ENCODE measurements around the gene CALN1. TPM values are rescaled to one million over a fixed set of nuclear protein-coding genes. Genes with fewer than 3 reads are reported as not detected.
"Not testable (repeated sequence)": the region's sequence is repeated elsewhere in the genome, so short reads cannot be mapped to it uniquely, and the experiment has no call there.

CALN1 gene
- total RNA-seq, 2 donors from 2014 or later, result 1.1 to 1.2 TPM

DNA sequence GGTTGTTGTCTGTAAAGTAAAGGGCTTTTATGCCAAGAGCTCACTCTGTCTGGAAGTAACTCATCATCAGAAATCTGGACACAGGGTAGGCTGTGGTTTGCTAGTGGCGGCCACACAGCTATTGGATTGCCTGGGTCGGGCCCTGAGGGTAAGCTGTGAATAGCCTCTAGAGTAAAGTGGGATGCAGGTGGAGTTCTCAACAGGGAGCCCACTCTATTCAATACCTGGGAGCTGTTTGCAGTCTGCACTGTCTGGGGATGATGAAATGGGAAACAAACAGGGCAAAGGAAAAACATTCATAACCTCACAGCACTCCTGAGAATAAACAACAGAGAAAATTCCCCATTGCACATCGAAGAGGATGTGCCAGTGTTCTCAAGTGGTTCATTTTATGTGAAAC lies 582.6 kb downstream of the CALN1 start:
- intact Hi-C loops (cut with DNase I), result no loop called here
- H3K4me1 ChIP-seq (replicated peaks), result no peaks in the 10 kb centered on the region
- 67% methylated on average over 3 of the region's 3 CpGs for WGBS
- no peaks in the 10 kb centered on the region for H3K36me3 ChIP-seq
- H3K9me3 ChIP-seq, result no peaks in the 10 kb centered on the region
- no peak for DNase-seq (ENCODE audit: low spot score)
- no peaks in the 10 kb centered on the region for H3K27me3 ChIP-seq (replicated peaks; ENCODE audit: insufficient read depth)
- TF ChIP-seq POLR2AphosphoS5 (IDR thresholded peaks at IDR 0.05) (no peak), POLR2A (IDR thresholded peaks at IDR 0.05) (no peak)
- TF ChIP-seq, protein P1, sequence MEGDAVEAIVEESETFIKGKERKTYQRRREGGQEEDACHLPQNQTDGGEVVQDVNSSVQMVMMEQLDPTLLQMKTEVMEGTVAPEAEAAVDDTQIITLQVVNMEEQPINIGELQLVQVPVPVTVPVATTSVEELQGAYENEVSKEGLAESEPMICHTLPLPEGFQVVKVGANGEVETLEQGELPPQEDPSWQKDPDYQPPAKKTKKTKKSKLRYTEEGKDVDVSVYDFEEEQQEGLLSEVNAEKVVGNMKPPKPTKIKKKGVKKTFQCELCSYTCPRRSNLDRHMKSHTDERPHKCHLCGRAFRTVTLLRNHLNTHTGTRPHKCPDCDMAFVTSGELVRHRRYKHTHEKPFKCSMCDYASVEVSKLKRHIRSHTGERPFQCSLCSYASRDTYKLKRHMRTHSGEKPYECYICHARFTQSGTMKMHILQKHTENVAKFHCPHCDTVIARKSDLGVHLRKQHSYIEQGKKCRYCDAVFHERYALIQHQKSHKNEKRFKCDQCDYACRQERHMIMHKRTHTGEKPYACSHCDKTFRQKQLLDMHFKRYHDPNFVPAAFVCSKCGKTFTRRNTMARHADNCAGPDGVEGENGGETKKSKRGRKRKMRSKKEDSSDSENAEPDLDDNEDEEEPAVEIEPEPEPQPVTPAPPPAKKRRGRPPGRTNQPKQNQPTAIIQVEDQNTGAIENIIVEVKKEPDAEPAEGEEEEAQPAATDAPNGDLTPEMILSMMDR (IDR thresholded peaks at IDR 0.05), result no peak
- no peak overlapping the region for H3K4me3 ChIP-seq
- H3K27ac ChIP-seq, result no peak overlapping the region

- no peaks in the 10 kb centered on the region for H3K27me3 ChIP-seq (replicated peaks; ENCODE audit: insufficient read depth)
- no peaks in the 10 kb centered on the region for H3K4me1 ChIP-seq (replicated peaks)
- H3K4me3 ChIP-seq, result no peak overlapping the region
- H3K27ac ChIP-seq, result no peak overlapping the region
- H3K36me3 ChIP-seq, result no peaks in the 10 kb centered on the region
- DNase-seq (ENCODE audit: low spot score), result no peak
- intact Hi-C loops (cut with DNase I), result no loop called here
- 92% methylated on average over 2 of the region's 2 CpGs for WGBS
- no peaks in the 10 kb centered on the region for H3K9me3 ChIP-seq
- TF ChIP-seq POLR2A (IDR thresholded peaks at IDR 0.05), result no peak
- TF ChIP-seq, protein P1 (IDR thresholded peaks at IDR 0.05), result no peak
- no peak for TF ChIP-seq POLR2AphosphoS5 (IDR thresholded peaks at IDR 0.05)
These were observed 583.8 kb downstream of the CALN1 start for GRCh38 chr7:71828361-71828760.

DNA sequence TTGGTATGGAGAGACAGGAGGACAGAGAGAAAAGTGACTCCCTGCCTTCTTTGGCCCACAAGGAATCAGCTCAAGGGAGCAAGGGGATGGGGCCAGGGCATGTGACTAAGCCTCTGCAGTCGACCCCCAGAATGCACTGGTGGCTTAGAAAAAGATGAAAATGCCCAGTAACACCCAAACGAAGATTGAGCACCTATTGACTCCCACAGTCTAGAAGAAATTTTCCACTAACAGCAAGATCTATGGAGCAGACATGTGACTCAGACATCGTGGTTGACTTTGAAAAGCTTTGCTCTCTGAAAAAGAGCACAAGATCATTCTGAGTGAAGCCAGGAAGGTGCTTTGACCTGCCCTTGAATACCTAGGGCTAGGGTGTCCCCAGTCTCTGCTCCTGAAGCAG lies 586.0 kb downstream of the CALN1 start:
- intact Hi-C loops (cut with DNase I), result no loop called here
- DNase-seq (ENCODE audit: low spot score), result no peak
- WGBS, result 86% methylated on average over 3 of the region's 3 CpGs
- H3K9me3 ChIP-seq, result no peaks in the 10 kb centered on the region
- H3K27ac ChIP-seq, result no peak overlapping the region
- TF ChIP-seq POLR2A (IDR thresholded peaks at IDR 0.05), result no peak
- no peak for TF ChIP-seq POLR2AphosphoS5 (IDR thresholded peaks at IDR 0.05)
- TF ChIP-seq, protein P1 (IDR thresholded peaks at IDR 0.05), result no peak
- no peaks in the 10 kb centered on the region for H3K4me1 ChIP-seq (replicated peaks)
- H3K27me3 ChIP-seq (replicated peaks; ENCODE audit: insufficient read depth), result no peaks in the 10 kb centered on the region
- no peaks in the 10 kb centered on the region for H3K36me3 ChIP-seq
- no peak overlapping the region for H3K4me3 ChIP-seq

GRCh38 chr7:71824006-71824760 lies 588.0 kb downstream of the CALN1 start:
- TF ChIP-seq, protein P1 (IDR thresholded peaks at IDR 0.05), result no peak
- TF ChIP-seq POLR2AphosphoS5 (IDR thresholded peaks at IDR 0.05), result no peak
- TF ChIP-seq POLR2A (IDR thresholded peaks at IDR 0.05), result no peak
- H3K27ac ChIP-seq, result no peak overlapping the region

DNA sequence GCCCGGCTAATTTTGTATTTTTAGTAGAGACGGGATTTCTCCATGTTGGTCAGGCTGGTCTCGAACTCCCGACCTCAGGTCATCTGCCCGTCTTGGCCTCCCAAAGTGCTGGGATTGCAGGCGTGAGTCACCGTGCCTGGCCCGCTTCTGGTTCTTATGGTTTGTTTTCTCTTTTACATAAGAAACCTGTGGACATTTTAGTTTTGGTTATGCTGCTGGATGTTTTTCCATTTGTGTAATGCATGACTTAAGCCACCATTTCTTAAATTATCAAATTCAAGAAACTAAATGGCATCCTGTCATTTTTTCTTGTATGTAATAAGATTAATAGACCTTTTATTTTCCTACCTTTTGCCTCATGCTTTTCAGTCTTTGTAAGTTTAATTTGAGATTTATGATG lies 589.7 kb downstream of the CALN1 start:
- DNase-seq (ENCODE audit: low spot score); H3K36me3 ChIP-seq; H3K27ac ChIP-seq; H3K9me3 ChIP-seq; intact Hi-C loops (cut with DNase I); H3K4me1 ChIP-seq (replicated peaks); H3K27me3 ChIP-seq (replicated peaks; ENCODE audit: insufficient read depth); H3K4me3 ChIP-seq: not testable (repeated sequence)
- 95% methylated on average over 8 of the region's 8 CpGs for WGBS

More at GRCh38 chr7:71824006-71824760, 588.0 kb downstream of the CALN1 start:
- H3K4me1 ChIP-seq (replicated peaks), result no peaks in the 10 kb centered on the region
- intact Hi-C loops (cut with DNase I), result no loop called here
- no peak overlapping the region for H3K4me3 ChIP-seq
- no peaks in the 10 kb centered on the region for H3K27me3 ChIP-seq (replicated peaks; ENCODE audit: insufficient read depth)
- H3K36me3 ChIP-seq, result no peaks in the 10 kb centered on the region
- DNase-seq (ENCODE audit: low spot score), result no peak
- H3K9me3 ChIP-seq, result no peaks in the 10 kb centered on the region
- 89% methylated on average over 9 of the region's 9 CpGs for WGBS

Data from prostate gland (tissue), 2 donors.